OCI-LY3 (cell line): ENCODE measurements around the gene GNAO1.

Source experiments
- H2AFZ ChIP-seq: fragments of 200-600, 300-600 bp; shearing (Covaris generic); 2 replicates; pipeline ENCODE4 v1.6.0; 2014; ENCODE audit warnings: antibody characterized with exemption, low read depth, low read length
- H3K27ac ChIP-seq: fragments of 200-600, 300-600 bp; sonication (generic); 2 replicates; pipeline ENCODE4 v1.5.1; 2014; ENCODE audit warnings: mild to moderate bottlenecking, low read length, moderate library complexity, mixed read lengths
- H3K27me3 ChIP-seq: fragments of 200-600, 300-600 bp; sonication (generic); 2 replicates; pipeline ENCODE4 v1.6.1; 2014; ENCODE audit warnings: low read depth, low read length, mixed read lengths
- H3K36me3 ChIP-seq: fragments of 200-600, 300-600 bp; sonication (generic); replicated peaks from 2 replicates; pipeline ENCODE3; 2014; ENCODE audit warnings: low read depth, low read length, mixed read lengths
- H3K4me1 ChIP-seq: fragments of 300-600, 200-600 bp; sonication (generic); 2 replicates; pipeline ENCODE4 v1.6.1; 2014; ENCODE audit warnings: low read length, mixed read lengths
- H3K4me2 ChIP-seq: fragments of 200-600, 300-600 bp; sonication (generic); 2 replicates; pipeline ENCODE4 v1.6.1; 2014; ENCODE audit warnings: low read length, mixed read lengths
- H3K4me3 ChIP-seq: fragments of 300-600, 200-600 bp; sonication (generic); 2 replicates; pipeline ENCODE4 v1.5.1; 2014; ENCODE audit warnings: antibody characterized with exemption, mild to moderate bottlenecking, low read length, moderate library complexity
- H3K79me2 ChIP-seq: fragments of 300-600, 200-600 bp; shearing (Covaris generic); 2 replicates; pipeline ENCODE4 v1.6.1; 2014; ENCODE audit warnings: mild to moderate bottlenecking, low read length, mixed read lengths
- H3K9ac ChIP-seq: fragments of 300-600, 200-600 bp; shearing (Covaris generic); 2 replicates; pipeline ENCODE4 v1.6.0; 2014; ENCODE audit warnings: mild to moderate bottlenecking, low read length, moderate library complexity
- H3K9me3 ChIP-seq: fragments of 200-600, 300-600 bp; shearing (Covaris generic); 2 replicates; pipeline ENCODE4 v1.6.1; 2014; ENCODE audit warnings: low read length, mixed read lengths; ENCODE audit not compliant: insufficient read depth
- H4K20me1 ChIP-seq: fragments of 200-600, 300-600 bp; sonication (generic); 2 replicates; pipeline ENCODE4 v1.6.1; 2016; ENCODE audit warnings: low read length, mixed read lengths; ENCODE audit not compliant: insufficient read depth
- CTCF ChIP-seq: fragments of 200-600, 300-600 bp; sonication (generic); IDR thresholded peaks from 2 replicates; pipeline ENCODE4 v1.5.1; 2014; ENCODE audit warnings: antibody characterized with exemption, low read length, low read depth
- EZH2phosphoT487 ChIP-seq: fragments of 200-600 bp; shearing (Covaris generic); IDR thresholded peaks from 2 replicates; pipeline ENCODE4 v1.6.1; 2018; ENCODE audit warnings: antibody characterized with exemption, mixed run types, low read depth

The GNAO1 gene

DNA sequence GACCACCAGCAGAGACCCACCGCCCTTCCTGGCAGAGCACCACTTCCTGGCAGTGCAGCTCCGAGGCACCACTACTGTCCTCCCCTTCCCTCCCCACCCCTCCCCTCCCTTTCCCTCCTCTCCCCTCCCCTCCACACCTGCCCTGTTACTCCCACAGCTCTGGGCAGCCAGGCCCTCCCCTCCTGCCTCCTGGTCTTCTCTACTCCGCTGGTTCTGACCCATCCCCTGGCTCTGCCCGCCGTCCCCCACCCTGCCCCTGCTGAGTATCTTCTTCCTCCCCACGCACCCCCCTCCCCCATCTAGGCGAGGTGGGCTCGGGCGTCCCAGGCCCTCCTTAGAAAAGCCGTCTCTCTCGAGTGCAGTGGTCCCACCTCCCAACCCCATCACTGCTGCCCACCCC, 156.4 kb downstream of the GNAO1 start:
- Histone ChIP-seq H3K9me3 (no peaks in the 10 kb centered on the region), H3K79me2 (no peaks in the 10 kb centered on the region), H3K27ac (no peak overlapping the region), H4K20me1 (no peaks in the 10 kb centered on the region), H3K4me2 (no peak overlapping the region), H2AFZ (no peak overlapping the region), H3K9ac (no peak overlapping the region), H3K27me3 (peaks cover 6% of the 10 kb centered on the region; the same call in 1 of the 2 replicates), H3K36me3 (no peaks in the 10 kb centered on the region), H3K4me3 (no peak overlapping the region), H3K4me1 (no peaks in the 10 kb centered on the region)
- no peak for TF ChIP-seq CTCF
- TF ChIP-seq EZH2phosphoT487, result no peak

- no peaks in the 10 kb centered on the region for H3K9me3 ChIP-seq
- H3K4me1 ChIP-seq, result no peaks in the 10 kb centered on the region
- no peak overlapping the region for H3K4me2 ChIP-seq
- no peaks in the 10 kb centered on the region for H3K79me2 ChIP-seq
- H3K27me3 ChIP-seq, result peaks cover 6% of the 10 kb centered on the region; the same call in 1 of the 2 replicates
- no peaks in the 10 kb centered on the region for H3K36me3 ChIP-seq
- H3K4me3 ChIP-seq, result no peak overlapping the region
- H2AFZ ChIP-seq, result no peak overlapping the region
- TF ChIP-seq CTCF, result no peak
- TF ChIP-seq EZH2phosphoT487, result no peak
- H4K20me1 ChIP-seq, result no peaks in the 10 kb centered on the region
- no peak overlapping the region for H3K27ac ChIP-seq
- H3K9ac ChIP-seq, result no peak overlapping the region
Measured at GRCh38 chr16:56348168-56349085, 157.1 kb downstream of the GNAO1 start.

- Histone ChIP-seq H3K9me3 (no peaks in the 10 kb centered on the region), H3K4me2 (no peak overlapping the region), H3K27me3 (peaks cover 6% of the 10 kb centered on the region; the same call in 1 of the 2 replicates), H2AFZ (no peak overlapping the region), H3K9ac (no peak overlapping the region), H3K27ac (no peak overlapping the region), H3K4me3 (no peak overlapping the region), H4K20me1 (no peaks in the 10 kb centered on the region), H3K79me2 (no peaks in the 10 kb centered on the region), H3K4me1 (no peaks in the 10 kb centered on the region), H3K36me3 (no peaks in the 10 kb centered on the region)
- no peak for TF ChIP-seq EZH2phosphoT487
- TF ChIP-seq CTCF, result no peak
Measured at GRCh38 chr16:56349086-56349415, 157.8 kb downstream of the GNAO1 start.

- H3K27ac ChIP-seq, result no peak overlapping the region
- H3K4me3 ChIP-seq, result no peak overlapping the region
- H3K36me3 ChIP-seq, result no peaks in the 10 kb centered on the region
- H3K4me2 ChIP-seq, result no peak overlapping the region
- no peaks in the 10 kb centered on the region for H3K79me2 ChIP-seq
- H3K27me3 ChIP-seq, result peaks cover 6% of the 10 kb centered on the region; the same call in 1 of the 2 replicates
- H3K9ac ChIP-seq, result no peak overlapping the region
- no peaks in the 10 kb centered on the region for H4K20me1 ChIP-seq
- no peaks in the 10 kb centered on the region for H3K9me3 ChIP-seq
- no peak for TF ChIP-seq EZH2phosphoT487
- no peak for TF ChIP-seq CTCF
- no peaks in the 10 kb centered on the region for H3K4me1 ChIP-seq
- H2AFZ ChIP-seq, result no peak overlapping the region
Measured at GRCh38 chr16:56349711-56350161, 158.4 kb downstream of the GNAO1 start.
